Measurements from ENCODE around the gene MMP28.

- TF ChIP-seq EP300 (IDR thresholded peaks at IDR 0.05; ENCODE audit: borderline replicate concordance) (no peak), TEAD4 (IDR thresholded peaks at IDR 0.05) (no peak), TAF1 (IDR thresholded peaks at IDR 0.05; ENCODE audit: low read depth) (no peak), YY1 (IDR thresholded peaks at IDR 0.05; ENCODE audit: low read depth) (no peak), MAX (IDR thresholded peaks at IDR 0.05) (no peak), TCF12 (IDR thresholded peaks at IDR 0.05; ENCODE audit: low read depth) (no peak), REST (IDR thresholded peaks at IDR 0.05; ENCODE audit: low read depth) (no peak), CEBPB (IDR thresholded peaks at IDR 0.05) (no peak), EGR1 (IDR thresholded peaks at IDR 0.05) (no peak)
Observed at GRCh38 chr17:35763767-35764122, 31.7 kb downstream of the MMP28 start.
